H1 (cell line): ENCODE data around the gene ZMYND10. TPM values are rescaled to one million over a fixed set of nuclear protein-coding genes. Genes with fewer than 3 reads are reported as not detected.

Experiments used
- BCL11A ChIP-seq, 2 experiments: IDR thresholded peaks; one replicate each; pipeline ENCODE4 v1.6.1; 2011; ENCODE audit warnings: low read depth in 2 of 2, low read length in 2 of 2, mild to moderate bottlenecking in 2 of 2
- BRCA1 ChIP-seq: IDR thresholded peaks from 2 replicates; pipeline ENCODE4 v1.6.1; 2012; ENCODE audit warnings: low read depth, low read length, improper control_type of control experiment
- CBX8 ChIP-seq: fragments of 300-800, 300-1000 bp; sonication (generic); IDR thresholded peaks from 2 replicates; pipeline ENCODE4 v1.7.1; 2016; ENCODE audit warnings: low read depth, low read length, borderline replicate concordance
- CHD2 ChIP-seq: IDR thresholded peaks from 2 replicates; pipeline ENCODE4 v1.6.1; 2012; ENCODE audit warnings: low read length, improper control_type of control experiment
- CREB1 ChIP-seq: IDR thresholded peaks from 2 replicates; pipeline ENCODE4 v1.6.1; 2012; ENCODE audit warnings: inconsistent platforms
- E2F6 ChIP-seq: IDR thresholded peaks from 2 replicates; pipeline ENCODE4 v1.6.1; 2012; ENCODE audit warnings: inconsistent platforms
- EGR1 ChIP-seq: IDR thresholded peaks from 2 replicates; pipeline ENCODE4 v1.6.1; 2011; ENCODE audit warnings: low read depth, low read length, borderline replicate concordance
- FOSL1 ChIP-seq: IDR thresholded peaks from 2 replicates; pipeline ENCODE4 v1.6.1; 2011; ENCODE audit warnings: mild to moderate bottlenecking, low read depth, low read length, moderate library complexity; ENCODE audit not compliant: insufficient read depth
- JUND ChIP-seq: IDR thresholded peaks from 2 replicates; pipeline ENCODE4 v1.6.1; 2011; ENCODE audit warnings: mild to moderate bottlenecking, improper control_type of control experiment, low read length
- KDM1A ChIP-seq: fragments of 200-600, 300-600 bp; sonication (generic); IDR thresholded peaks from 2 replicates; pipeline ENCODE4 v1.7.1; 2016; ENCODE audit warnings: mild to moderate bottlenecking, low read length, borderline replicate concordance
- KDM4A ChIP-seq: IDR thresholded peaks from one replicate; pipeline ENCODE4 v1.7.1; 2012; ENCODE audit warnings: low read depth, mild to moderate bottlenecking, moderate library complexity, low read length, inconsistent platforms; ENCODE audit not compliant: severe bottlenecking
- KDM5A ChIP-seq: fragments of 200-600 bp; IDR thresholded peaks from 2 replicates; pipeline ENCODE4 v1.7.1; 2012; ENCODE audit warnings: mild to moderate bottlenecking, low read length, inconsistent platforms, mixed read lengths
- MAFK ChIP-seq: IDR thresholded peaks from 2 replicates; pipeline ENCODE4 v1.6.1; 2012; ENCODE audit warnings: low read depth, mild to moderate bottlenecking, improper control_type of control experiment, low read length
- NANOG ChIP-seq: IDR thresholded peaks from 2 replicates; pipeline ENCODE4 v1.6.1; 2011; ENCODE audit warnings: low read length, low read depth, mild to moderate bottlenecking, inconsistent platforms; ENCODE audit not compliant: insufficient read depth, poor library complexity, severe bottlenecking
- NRF1 ChIP-seq: IDR thresholded peaks from 2 replicates; pipeline ENCODE4 v1.6.1; 2011; ENCODE audit warnings: mild to moderate bottlenecking, low read depth, low read length, improper control_type of control experiment
- POLR2AphosphoS5 ChIP-seq: IDR thresholded peaks from 2 replicates; pipeline ENCODE4 v1.6.1; 2011; ENCODE audit warnings: low read depth, low read length
- POU5F1 ChIP-seq: IDR thresholded peaks from 2 replicates; pipeline ENCODE4 v1.6.1; 2011; ENCODE audit warnings: low read depth, mild to moderate bottlenecking, low read length, moderate library complexity
- RFX5 ChIP-seq: IDR thresholded peaks from 2 replicates; pipeline ENCODE4 v1.6.1; 2011; ENCODE audit warnings: low read depth, low read length, improper control_type of control experiment, borderline replicate concordance
- SIN3A ChIP-seq, 2 experiments: IDR thresholded peaks in 1 of 2; conservative IDR thresholded peaks in 1 of 2; 2 replicates each; pipeline ENCODE4 v1.6.1; 2011 to 2012; ENCODE audit warnings: low read length in 2 of 2, improper control_type of control experiment in 1 of 2, low read depth in 1 of 2, mild to moderate bottlenecking in 1 of 2
- SP2 ChIP-seq: IDR thresholded peaks from 2 replicates; pipeline ENCODE4 v1.6.1; 2012; ENCODE audit warnings: mild to moderate bottlenecking, low read length, inconsistent platforms
- SRF ChIP-seq: IDR thresholded peaks from 2 replicates; pipeline ENCODE4 v1.6.1; 2011; ENCODE audit warnings: mild to moderate bottlenecking, low read depth, low read length, moderate library complexity
- SUZ12 ChIP-seq: fragments of 200-600 bp; sonication (generic); IDR thresholded peaks from 2 replicates; pipeline ENCODE4 v1.6.1; 2012; ENCODE audit warnings: mild to moderate bottlenecking, inconsistent platforms, low read length, moderate library complexity, mixed read lengths
- YY1 ChIP-seq: IDR thresholded peaks from 2 replicates; pipeline ENCODE4 v1.6.1; 2011; ENCODE audit warnings: low read depth, mild to moderate bottlenecking, low read length
- ZNF274 ChIP-seq: IDR thresholded peaks from 2 replicates; pipeline ENCODE4 v1.7.0; 2012; ENCODE audit warnings: low read length, borderline replicate concordance; ENCODE audit errors: extremely low read depth
- polyA plus RNA-seq, 7 experiments: library from polyadenylated mRNA; depleted of rRNA in 3 of 7; stranded (reverse) in 5 of 7; unstranded in 2 of 7; fragments of >200 nt in 5 of 7; fragments of 200-250 nt in 2 of 7; gene quantifications; 1 replicate in 5 of 7; 2 replicates in 1 of 7; 4 replicates in 1 of 7; pipeline versions ENCODE4 v1.2.1 to v1.2.3, GENCODE V29; 2011 to 2013; ENCODE audit warnings: missing spikeins in 2 of 7, mixed read lengths in 2 of 7
- total RNA-seq: library from RNA; stranded (reverse); fragmentation: NEBNext Ultra II Directional; extraction: Animal tissue kit (Norgen Biotek cat#: 25700); gene quantifications from 2 replicates; pipeline ENCODE4 v1.2.1, GENCODE V29; 2021

The ZMYND10 gene
- total and polyA plus RNA-seq, 2 of the 8 experiments (the other 6 are each of a cell fraction or from before 2014, with no cell fraction given) = 0.56 to 0.79 TPM

- no peak; the same call in 1 of the 2 replicates for TF ChIP-seq EGR1
- no peak for TF ChIP-seq MAFK
- no peak for TF ChIP-seq CBX8
- TF ChIP-seq KDM4A = peak; percentile 11
- no peak for TF ChIP-seq BCL11A (IDR thresholded peaks at IDR 0.05; ENCODE audit: low read depth in 2 of 2, low read length in 2 of 2)
- no peak; a peak in 2 of 4 replicates for TF ChIP-seq SIN3A (conservative IDR thresholded peaks at IDR 0.05 in 1 of 2, IDR thresholded peaks at IDR 0.05 in 1 of 2; ENCODE audit: low read depth in 1 of 2, low read length in 2 of 2)
- peak; percentile 89 for TF ChIP-seq POLR2AphosphoS5
- TF ChIP-seq CREB1 = no peak
- no peak for TF ChIP-seq NRF1
- no peak for TF ChIP-seq POU5F1
- no peak for TF ChIP-seq NANOG
- TF ChIP-seq YY1 = no peak
- peak; percentile 41 for TF ChIP-seq E2F6
- no peak for TF ChIP-seq SUZ12
- TF ChIP-seq SP2 = no peak
- no peak for TF ChIP-seq CHD2
- no peak for TF ChIP-seq RFX5
- no peak for TF ChIP-seq FOSL1
- TF ChIP-seq KDM5A = no peak
- peak; percentile 96 for TF ChIP-seq JUND
- no peak for TF ChIP-seq SRF
- TF ChIP-seq KDM1A = no peak
- no peak for TF ChIP-seq ZNF274
- no peak for TF ChIP-seq BRCA1
These were observed 24.0 kb downstream of the ZMYND10 start (continued) for GRCh38 chr3:50321336-50322114.
